LNCaP clone FGC (cell line): ENCODE results near the gene PRXL2B.

Experiments used
- DNase-seq: peaks from one replicate; pipeline ENCODE4 v3.0.0-alpha.2; 2011; ENCODE audit warnings: low read depth
- H3K4me3 ChIP-seq: 2 replicates; pipeline ENCODE4 v1.5.1; 2011; ENCODE audit warnings: mild to moderate bottlenecking, low read depth, low read length, control low read depth
- TF ChIP-seq, protein P1 (sequence below): IDR thresholded peaks from 2 replicates; pipeline ENCODE4 v1.5.1; 2012; ENCODE audit warnings: mild to moderate bottlenecking; ENCODE audit not compliant: control insufficient read depth, insufficient read depth; ENCODE audit errors: extremely low read depth

The PRXL2B gene

DNA sequence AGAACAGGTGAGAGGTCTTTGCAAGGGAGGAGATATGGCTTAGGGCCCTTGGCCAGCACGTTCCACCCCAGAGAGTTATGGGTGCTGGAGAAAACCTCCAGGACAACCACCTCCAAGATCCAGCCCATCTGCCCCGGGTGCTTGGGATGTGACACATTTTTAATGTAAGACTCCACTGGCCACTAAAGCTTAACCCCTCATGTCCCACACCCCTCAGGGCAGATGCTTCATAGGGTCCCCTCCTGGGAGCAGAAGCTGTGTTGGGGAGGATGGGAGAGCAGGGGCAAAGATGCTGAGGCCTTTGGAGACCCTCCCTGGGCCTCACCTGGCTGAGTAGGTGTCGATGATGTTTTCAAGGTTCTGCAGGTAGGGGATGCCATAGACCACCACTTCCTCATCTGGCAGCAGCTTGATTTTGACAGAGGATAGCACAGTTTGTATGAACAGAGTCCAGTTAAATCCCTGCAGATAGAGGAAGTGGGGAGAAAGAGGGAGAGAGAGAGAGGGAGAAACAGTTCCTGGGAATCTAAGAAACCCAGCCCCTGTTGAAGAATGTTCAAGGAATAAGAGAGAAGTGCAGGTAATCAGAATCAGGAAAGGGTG lies 11.9 kb downstream of the PRXL2B start:
- TF ChIP-seq, protein P1, sequence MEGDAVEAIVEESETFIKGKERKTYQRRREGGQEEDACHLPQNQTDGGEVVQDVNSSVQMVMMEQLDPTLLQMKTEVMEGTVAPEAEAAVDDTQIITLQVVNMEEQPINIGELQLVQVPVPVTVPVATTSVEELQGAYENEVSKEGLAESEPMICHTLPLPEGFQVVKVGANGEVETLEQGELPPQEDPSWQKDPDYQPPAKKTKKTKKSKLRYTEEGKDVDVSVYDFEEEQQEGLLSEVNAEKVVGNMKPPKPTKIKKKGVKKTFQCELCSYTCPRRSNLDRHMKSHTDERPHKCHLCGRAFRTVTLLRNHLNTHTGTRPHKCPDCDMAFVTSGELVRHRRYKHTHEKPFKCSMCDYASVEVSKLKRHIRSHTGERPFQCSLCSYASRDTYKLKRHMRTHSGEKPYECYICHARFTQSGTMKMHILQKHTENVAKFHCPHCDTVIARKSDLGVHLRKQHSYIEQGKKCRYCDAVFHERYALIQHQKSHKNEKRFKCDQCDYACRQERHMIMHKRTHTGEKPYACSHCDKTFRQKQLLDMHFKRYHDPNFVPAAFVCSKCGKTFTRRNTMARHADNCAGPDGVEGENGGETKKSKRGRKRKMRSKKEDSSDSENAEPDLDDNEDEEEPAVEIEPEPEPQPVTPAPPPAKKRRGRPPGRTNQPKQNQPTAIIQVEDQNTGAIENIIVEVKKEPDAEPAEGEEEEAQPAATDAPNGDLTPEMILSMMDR, result no peak
- H3K4me3 ChIP-seq, result no peak overlapping the region

DNA sequence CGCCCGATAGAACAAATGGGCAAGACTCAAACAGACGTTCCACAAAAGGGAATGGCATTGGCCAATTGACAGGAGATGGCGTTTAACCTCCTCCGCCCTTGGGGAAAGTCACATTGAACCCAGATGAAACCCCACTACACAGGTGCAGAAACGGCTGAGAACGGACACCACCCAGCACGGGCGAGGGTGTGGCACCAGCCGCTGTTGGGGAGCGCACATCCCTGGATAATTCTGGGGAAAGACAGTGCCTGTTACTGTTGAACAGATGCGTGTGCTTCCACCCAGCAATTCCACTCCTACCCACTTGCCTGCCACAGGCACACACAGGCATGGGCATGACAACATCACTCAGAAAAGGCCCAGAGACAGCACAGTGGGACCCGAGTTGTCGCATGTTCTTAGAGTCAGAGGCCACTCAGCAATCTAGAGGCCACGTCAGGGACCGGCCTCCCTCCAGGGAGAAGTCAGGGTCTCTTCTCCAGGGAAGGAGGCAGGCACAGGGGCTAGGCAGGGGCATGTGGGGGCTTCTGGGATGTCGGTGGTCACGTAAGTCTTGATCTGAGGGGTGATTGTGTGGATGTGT lies 15.2 kb downstream of the PRXL2B start:
- H3K4me3 ChIP-seq, result no peak overlapping the region
- DNase-seq, result no peak
- TF ChIP-seq, protein P1, result no peak

More for the DNA sequence above, 11.9 kb downstream of the PRXL2B start:
- no peak for DNase-seq

DNA sequence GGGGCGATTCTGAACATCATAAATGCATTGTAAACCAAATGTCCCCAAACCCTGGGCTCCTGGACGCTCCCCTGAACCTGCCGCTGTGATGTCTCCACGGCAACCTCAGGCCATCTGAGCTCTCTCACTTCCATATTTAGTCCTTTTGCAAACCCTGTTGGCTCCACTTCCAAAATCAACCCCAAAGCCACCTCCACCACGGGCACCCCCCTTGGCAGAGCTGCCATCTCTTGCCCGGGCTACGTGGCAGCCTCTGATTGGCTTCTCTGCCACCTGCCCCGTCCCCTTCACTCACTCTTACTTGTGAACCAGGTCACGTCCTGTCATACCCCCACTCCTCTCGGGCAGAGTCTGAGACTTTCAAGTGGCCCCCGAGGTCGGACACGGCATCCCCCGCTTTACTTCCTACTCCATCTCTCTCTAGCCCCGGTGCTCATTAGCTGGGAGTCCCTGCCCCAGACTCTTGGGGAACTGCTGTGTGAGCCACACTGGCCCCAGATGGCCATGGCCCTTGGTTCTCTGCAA lies 15.8 kb downstream of the PRXL2B start:
- H3K4me3 ChIP-seq, result no peak overlapping the region
- TF ChIP-seq, protein P1, result no peak
- no peak for DNase-seq

DNA sequence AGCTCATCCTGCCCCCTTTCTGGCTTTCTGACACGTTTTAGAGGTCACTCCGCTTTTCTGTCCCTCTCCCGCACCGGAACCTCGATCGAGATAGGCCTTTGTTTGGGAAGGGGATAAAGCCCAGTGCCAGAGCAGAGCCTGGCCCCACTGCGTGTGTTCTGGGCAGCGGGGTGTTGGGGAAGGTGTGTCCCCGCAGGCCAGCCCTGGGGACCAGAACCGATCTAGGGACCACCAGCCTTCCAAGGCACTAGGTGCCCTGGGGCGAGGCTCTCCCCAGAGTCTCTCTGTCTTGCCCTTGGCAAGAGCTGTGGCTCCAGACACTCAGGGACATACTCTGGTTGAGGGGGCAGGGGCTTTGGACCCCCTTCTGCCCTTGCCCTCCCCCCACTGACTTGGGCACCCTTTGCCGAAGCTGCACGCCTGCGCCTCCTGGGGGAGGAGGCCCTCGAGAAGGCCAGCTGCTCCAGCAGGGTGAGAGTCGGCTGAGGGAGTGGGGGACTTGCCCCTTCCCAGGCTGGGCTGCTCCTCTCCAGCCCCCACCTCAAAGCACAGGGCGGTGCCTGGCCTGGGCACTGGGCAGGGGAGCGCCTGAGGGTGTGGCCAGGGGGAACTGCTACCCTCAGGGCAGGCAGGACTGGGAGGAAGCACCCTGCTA lies 16.4 kb downstream of the PRXL2B start:
- no peak overlapping the region for H3K4me3 ChIP-seq
- TF ChIP-seq, protein P1, result no peak
- DNase-seq, result no peak

DNA sequence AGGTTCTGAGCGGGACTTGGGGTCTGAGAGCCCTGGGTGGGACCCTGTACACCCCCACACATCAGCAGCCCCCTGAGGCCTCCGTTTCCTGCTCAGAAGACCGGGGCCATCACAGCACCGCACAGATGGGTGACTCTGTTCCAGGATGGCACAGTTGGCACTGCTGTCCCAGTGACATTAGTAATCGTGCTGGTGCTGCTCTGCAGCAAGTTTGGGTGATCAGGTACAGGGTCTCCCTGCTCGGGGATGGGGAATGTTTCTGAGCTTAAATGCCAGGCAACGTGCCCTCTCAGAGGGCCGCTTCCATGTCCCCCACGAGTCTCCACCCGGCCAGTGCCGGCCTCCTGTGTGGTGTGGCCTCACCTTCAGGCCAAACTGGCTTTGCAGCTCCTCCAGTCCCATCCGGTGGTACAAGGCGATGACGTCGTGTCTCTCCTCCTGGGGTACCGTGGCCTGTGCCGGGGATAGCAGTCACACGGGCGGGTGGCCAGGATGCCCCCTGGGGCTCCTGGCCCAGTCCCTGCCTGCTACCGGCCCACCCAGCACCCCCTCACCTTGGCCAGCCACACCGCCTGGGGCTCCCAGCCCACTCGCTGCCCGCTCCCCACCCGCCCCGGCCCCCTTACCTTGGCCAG lies 17.1 kb downstream of the PRXL2B start:
- H3K4me3 ChIP-seq, result no peak overlapping the region
- DNase-seq, result no peak
- TF ChIP-seq, protein P1, result no peak

DNA sequence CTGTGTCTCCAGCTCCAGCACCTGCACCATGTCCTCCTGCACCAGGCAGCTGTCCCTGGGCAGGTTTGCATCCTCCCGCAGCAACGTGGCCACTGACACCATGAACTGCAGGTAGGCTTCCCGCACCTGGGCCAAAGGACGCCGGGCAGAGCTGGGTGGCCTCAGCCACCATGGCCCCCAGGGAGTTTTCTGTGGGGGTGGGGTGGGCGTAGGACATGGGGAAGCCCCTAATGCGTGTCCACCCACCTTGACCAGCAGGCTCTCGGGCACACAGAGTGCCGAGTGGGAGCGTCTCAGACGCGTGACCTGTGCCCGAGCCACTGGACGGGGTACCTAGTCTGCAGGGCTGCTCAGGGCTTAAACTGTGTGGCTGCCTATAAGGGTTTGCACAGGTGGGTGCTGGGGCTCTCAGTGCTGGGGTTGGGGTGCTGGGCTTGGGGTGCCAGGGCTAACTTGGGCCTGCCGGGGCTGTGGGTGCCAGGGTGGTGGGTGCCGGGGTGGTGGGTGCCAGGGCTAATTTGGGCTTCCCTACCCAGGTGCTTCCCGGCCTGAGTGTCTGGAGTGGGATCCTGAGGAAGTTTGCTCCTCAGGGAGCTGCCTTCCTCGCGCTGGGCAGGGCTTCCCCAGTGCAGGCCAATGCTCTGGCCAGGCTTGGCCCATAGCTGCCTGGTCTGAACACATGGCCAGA lies 17.7 kb downstream of the PRXL2B start:
- no peak for DNase-seq
- no peak overlapping the region for H3K4me3 ChIP-seq
- TF ChIP-seq, protein P1, result no peak
